Hepatocyte (in vitro differentiated cells): Measurements from ENCODE around the gene HMCN1.

Experiments
- EZH2 ChIP-seq: fragments of 200-600 bp; sonication (generic); IDR thresholded peaks from 2 replicates; pipeline ENCODE4 v1.6.1; 2016; ENCODE audit warnings: antibody characterized with exemption, mild to moderate bottlenecking, borderline replicate concordance
- TF ChIP-seq, protein P1 (sequence below): fragments of 200-600 bp; sonication (generic); IDR thresholded peaks from 2 replicates; pipeline ENCODE4 v1.5.1; 2016; ENCODE audit warnings: antibody characterized with exemption, mild to moderate bottlenecking; ENCODE audit not compliant: poor library complexity

DNA sequence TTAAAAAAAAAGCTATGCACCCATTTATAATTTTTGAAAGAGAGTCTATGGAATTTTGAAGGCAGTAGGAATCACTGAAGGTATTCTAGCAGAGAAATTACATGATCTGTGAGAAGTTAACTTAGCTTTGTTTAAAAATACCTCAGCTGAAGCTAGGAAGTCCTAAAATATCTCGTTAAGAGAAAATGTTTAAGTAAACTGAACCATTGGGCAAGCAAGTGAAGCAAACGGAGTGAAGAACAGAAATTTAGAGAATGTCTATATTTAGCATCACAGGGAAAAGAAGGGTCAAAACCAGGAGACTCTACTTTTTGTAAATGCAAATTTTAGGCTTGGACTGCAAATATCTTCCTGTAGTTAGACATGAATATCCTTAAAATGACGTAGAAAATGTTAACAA, 230.8 kb downstream of the HMCN1 start:
- TF ChIP-seq, protein P1, sequence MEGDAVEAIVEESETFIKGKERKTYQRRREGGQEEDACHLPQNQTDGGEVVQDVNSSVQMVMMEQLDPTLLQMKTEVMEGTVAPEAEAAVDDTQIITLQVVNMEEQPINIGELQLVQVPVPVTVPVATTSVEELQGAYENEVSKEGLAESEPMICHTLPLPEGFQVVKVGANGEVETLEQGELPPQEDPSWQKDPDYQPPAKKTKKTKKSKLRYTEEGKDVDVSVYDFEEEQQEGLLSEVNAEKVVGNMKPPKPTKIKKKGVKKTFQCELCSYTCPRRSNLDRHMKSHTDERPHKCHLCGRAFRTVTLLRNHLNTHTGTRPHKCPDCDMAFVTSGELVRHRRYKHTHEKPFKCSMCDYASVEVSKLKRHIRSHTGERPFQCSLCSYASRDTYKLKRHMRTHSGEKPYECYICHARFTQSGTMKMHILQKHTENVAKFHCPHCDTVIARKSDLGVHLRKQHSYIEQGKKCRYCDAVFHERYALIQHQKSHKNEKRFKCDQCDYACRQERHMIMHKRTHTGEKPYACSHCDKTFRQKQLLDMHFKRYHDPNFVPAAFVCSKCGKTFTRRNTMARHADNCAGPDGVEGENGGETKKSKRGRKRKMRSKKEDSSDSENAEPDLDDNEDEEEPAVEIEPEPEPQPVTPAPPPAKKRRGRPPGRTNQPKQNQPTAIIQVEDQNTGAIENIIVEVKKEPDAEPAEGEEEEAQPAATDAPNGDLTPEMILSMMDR, result no peak
- no peak for TF ChIP-seq EZH2
